Neutrophil (primary cell): ENCODE results near the gene PDE4D.

Experiments
- H3K27ac ChIP-seq: fragments of 200-600 bp; sonication (generic); 2 replicates; pipeline ENCODE4 v1.5.1; 2016; ENCODE audit warnings: mild to moderate bottlenecking, moderate library complexity
- H3K27me3 ChIP-seq: fragments of 200-600 bp; sonication (generic); 2 replicates; pipeline ENCODE4 v1.6.0; 2016; ENCODE audit warnings: mild to moderate bottlenecking
- H3K36me3 ChIP-seq: fragments of 200-600 bp; sonication (generic); 2 replicates; pipeline ENCODE4 v1.5.1; 2017
- H3K4me1 ChIP-seq, 2 experiments: fragments of 200-600 bp in 1 of 2; sonication (generic) in 1 of 2; 1 replicate in 1 of 2; 2 replicates in 1 of 2; pipeline versions ENCODE4 v1.5.1 to v1.6.1; 2013 to 2016; ENCODE audit warnings: low read depth in 1 of 2, low read length in 1 of 2, mild to moderate bottlenecking in 1 of 2, moderate library complexity in 1 of 2; ENCODE audit not compliant: control insufficient read depth in 1 of 2, insufficient read depth in 1 of 2
- H3K4me3 ChIP-seq, 2 experiments: fragments of 200-600 bp in 1 of 2; sonication (generic) in 1 of 2; 1 replicate in 1 of 2; 2 replicates in 1 of 2; pipeline ENCODE4 v1.5.1; 2013 to 2016; ENCODE audit warnings: low read depth in 1 of 2, low read length in 1 of 2, mild to moderate bottlenecking in 1 of 2, moderate library complexity in 1 of 2
- H3K9me3 ChIP-seq: fragments of 200-600 bp; sonication (generic); 2 replicates; pipeline ENCODE4 v1.5.1; 2016
- CTCF ChIP-seq: fragments of 200-600 bp; sonication (generic); IDR thresholded peaks from 2 replicates; pipeline ENCODE4 v1.5.1; 2016; ENCODE audit warnings: antibody characterized with exemption

The PDE4D gene

GRCh38 chr5:59275170-59275509, 618.4 kb downstream of the PDE4D start:
- Histone ChIP-seq H3K4me3 (peak overlapping the region; percentile 42 to 45), H3K4me1 (peaks cover 46 to 48% of the 10 kb centered on the region in 2 experiments), H3K9me3 (no peaks in the 10 kb centered on the region), H3K27ac (peak overlapping the region; percentile 69), H3K36me3 (no peaks in the 10 kb centered on the region), H3K27me3 (no peaks in the 10 kb centered on the region)
- TF ChIP-seq CTCF: no peak

GRCh38 chr5:59274106-59274636, 619.4 kb downstream of the PDE4D start:
- Histone ChIP-seq H3K4me1 (peaks cover 55 to 58% of the 10 kb centered on the region in 2 experiments), H3K9me3 (no peaks in the 10 kb centered on the region), H3K4me3 (no peak overlapping the region), H3K27me3 (no peaks in the 10 kb centered on the region), H3K27ac (peak overlapping the region; percentile 69), H3K36me3 (no peaks in the 10 kb centered on the region)
- TF ChIP-seq CTCF: no peak

- no peak overlapping the region for H3K4me3 ChIP-seq
- H3K4me1 ChIP-seq: peaks cover 67 to 71% of the 10 kb centered on the region in 2 experiments
- H3K36me3 ChIP-seq: no peaks in the 10 kb centered on the region
- no peaks in the 10 kb centered on the region for H3K9me3 ChIP-seq
- H3K27me3 ChIP-seq: no peaks in the 10 kb centered on the region
- H3K27ac ChIP-seq: no peak overlapping the region
- TF ChIP-seq CTCF: no peak
Measured at GRCh38 chr5:59272809-59273427, 620.6 kb downstream of the PDE4D start.

GRCh38 chr5:59268756-59269415, 624.6 kb downstream of the PDE4D start:
- H3K27me3 ChIP-seq: no peaks in the 10 kb centered on the region
- no peaks in the 10 kb centered on the region for H3K9me3 ChIP-seq
- peak overlapping the region; percentile 60 for H3K27ac ChIP-seq
- no peak for TF ChIP-seq CTCF
- peaks cover 44% of the 10 kb centered on the region in 2 experiments for H3K4me1 ChIP-seq
- H3K36me3 ChIP-seq: no peaks in the 10 kb centered on the region
- no peak overlapping the region for H3K4me3 ChIP-seq

- H3K9me3 ChIP-seq: no peaks in the 10 kb centered on the region
- TF ChIP-seq CTCF: no peak
- H3K27ac ChIP-seq: no peak overlapping the region
- H3K4me3 ChIP-seq: no peak overlapping the region
- H3K27me3 ChIP-seq: no peaks in the 10 kb centered on the region
- no peaks in the 10 kb centered on the region for H3K36me3 ChIP-seq
- H3K4me1 ChIP-seq: peaks cover 30 to 39% of the 10 kb centered on the region in 2 experiments
Measured at GRCh38 chr5:59267033-59267432, 626.5 kb downstream of the PDE4D start.
